H1 (cell line): ENCODE measurements around the gene CXorf49. TPM values are rescaled to one million over a fixed set of nuclear protein-coding genes. Genes with fewer than 3 reads are reported as not detected.

ENCODE experiments used
- EP300 ChIP-seq, 2 experiments: IDR thresholded peaks; 1 replicate in 1 of 2; 2 replicates in 1 of 2; pipeline ENCODE4 v1.6.1; 2011 to 2012; ENCODE audit warnings: low read depth in 2 of 2, low read length in 2 of 2, mild to moderate bottlenecking in 2 of 2, borderline replicate concordance in 1 of 2, inconsistent platforms in 1 of 2, moderate library complexity in 1 of 2
- SIX5 ChIP-seq: IDR thresholded peaks from 2 replicates; pipeline ENCODE4 v1.6.1; 2011; ENCODE audit warnings: mild to moderate bottlenecking, low read depth, low read length
- polyA plus RNA-seq, 7 experiments: library from polyadenylated mRNA; depleted of rRNA in 3 of 7; stranded (reverse) in 5 of 7; unstranded in 2 of 7; fragments of >200 nt in 5 of 7; fragments of 200-250 nt in 2 of 7; gene quantifications; 1 replicate in 5 of 7; 2 replicates in 1 of 7; 4 replicates in 1 of 7; pipeline versions ENCODE4 v1.2.1 to v1.2.3, GENCODE V29; 2011 to 2013; ENCODE audit warnings: missing spikeins in 2 of 7, mixed read lengths in 2 of 7
- total RNA-seq: library from RNA; stranded (reverse); fragmentation: NEBNext Ultra II Directional; extraction: Animal tissue kit (Norgen Biotek cat#: 25700); gene quantifications from 2 replicates; pipeline ENCODE4 v1.2.1, GENCODE V29; 2021

Gene CXorf49
- total and polyA plus RNA-seq, 2 of the 8 experiments (the other 6 are each of a cell fraction or from before 2014, with no cell fraction given): not detected

DNA sequence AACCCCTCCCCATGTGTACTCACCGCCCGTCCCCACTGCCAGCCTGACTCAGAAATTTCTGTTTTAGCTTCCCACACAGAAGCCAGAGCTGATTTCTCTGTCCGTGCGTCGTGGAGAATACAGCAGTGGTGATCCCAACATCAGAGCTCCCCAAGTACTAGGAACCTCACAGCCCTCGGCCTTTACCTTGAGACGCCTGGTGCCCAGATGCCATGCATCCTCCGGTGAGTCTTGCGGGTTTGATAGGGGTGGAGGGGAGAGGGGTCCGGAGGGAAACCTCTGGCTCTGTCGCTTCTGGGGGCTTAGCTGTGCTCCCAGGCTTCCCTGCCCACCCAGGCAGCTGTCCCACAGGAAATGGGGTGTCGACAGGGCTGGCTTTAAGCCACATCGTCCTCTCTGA, 48.6 kb downstream of the CXorf49 start (continued):
- TF ChIP-seq EP300 (IDR thresholded peaks at IDR 0.05; ENCODE audit: borderline replicate concordance in 1 of 2, low read depth in 2 of 2, low read length in 2 of 2) (no peak), SIX5 (no peak)
